Dedifferentiated amniotic fluid mesenchymal stem cell (primary cell): ENCODE data around the gene SIRPA.

Experiments used
- DNase-seq: peaks from one replicate; pipeline ENCODE4 v3.0.0-alpha.2; 2016; ENCODE audit errors: extremely low spot score

Gene SIRPA

GRCh38 chr20:1894951-1895673 lies at the start of gene SIRPA:
Gene SIRPA (plus strand): TSS chr20:1895407. CDS start chr20:1895448, 41 bp downstream.
- DNase-seq, result peak; percentile 43

- no peak for DNase-seq
Observed at GRCh38 chr20:1845701-1846100, 49.5 kb upstream of the SIRPA start.

- DNase-seq, result no peak
Observed at GRCh38 chr20:1846341-1846740, 48.9 kb upstream of the SIRPA start.

GRCh38 chr20:1846876-1847275 lies 48.3 kb upstream of the SIRPA start:
- DNase-seq, result no peak

- DNase-seq, result no peak
Observed at GRCh38 chr20:1847780-1848179, 47.4 kb upstream of the SIRPA start.

GRCh38 chr20:1848373-1848772 lies 46.8 kb upstream of the SIRPA start:
- DNase-seq, result no peak

- DNase-seq, result no peak
Observed at GRCh38 chr20:1851396-1851795, 43.8 kb upstream of the SIRPA start.

- DNase-seq, result no peak
Observed at GRCh38 chr20:1853473-1853872, 41.7 kb upstream of the SIRPA start.

GRCh38 chr20:1854246-1854645 lies 41.0 kb upstream of the SIRPA start:
- DNase-seq, result no peak

GRCh38 chr20:1855109-1855508 lies 40.1 kb upstream of the SIRPA start:
- no peak for DNase-seq

- no peak for DNase-seq
Observed at GRCh38 chr20:1855690-1856089, 39.5 kb upstream of the SIRPA start.

GRCh38 chr20:1856424-1856823 lies 38.8 kb upstream of the SIRPA start:
- no peak for DNase-seq

- DNase-seq, result no peak
Observed at GRCh38 chr20:1857466-1857865, 37.7 kb upstream of the SIRPA start.

GRCh38 chr20:1858871-1859270 lies 36.3 kb upstream of the SIRPA start:
- no peak for DNase-seq

- DNase-seq, result no peak
Observed at GRCh38 chr20:1860446-1860845, 34.8 kb upstream of the SIRPA start.

- no peak for DNase-seq
Observed at GRCh38 chr20:1861347-1861976, 33.7 kb upstream of the SIRPA start.

- DNase-seq, result no peak
Observed at GRCh38 chr20:1861996-1862662, 33.1 kb upstream of the SIRPA start.

GRCh38 chr20:1862663-1863053 lies 32.5 kb upstream of the SIRPA start:
- no peak for DNase-seq

- DNase-seq, result no peak
Observed at GRCh38 chr20:1863296-1863695, 31.9 kb upstream of the SIRPA start.

GRCh38 chr20:1866834-1867233 lies 28.4 kb upstream of the SIRPA start:
- DNase-seq, result no peak

GRCh38 chr20:1867495-1868260 lies 27.5 kb upstream of the SIRPA start:
- no peak for DNase-seq

GRCh38 chr20:1868856-1869255 lies 26.4 kb upstream of the SIRPA start:
- DNase-seq, result no peak
